ENCODE results near the gene HOXA6.

- TF ChIP-seq CTCF (IDR thresholded peaks at IDR 0.05) = no peak
- TF ChIP-seq POLR2A (IDR thresholded peaks at IDR 0.05) = no peak
Observed at GRCh38 chr7:27173511-27173955, 26.0 kb upstream of the HOXA6 start.
